ENCODE results near the gene SLC35E4. TPM values are rescaled to one million over a fixed set of nuclear protein-coding genes. Genes with fewer than 3 reads are reported as not detected.
"Not testable (repeated sequence)": the region's sequence is repeated elsewhere in the genome, so short reads cannot be mapped to it uniquely, and the experiment has no call there.

SLC35E4 gene
- total RNA-seq, 1 donor from 2014 or later = 5.0 TPM

GRCh38 chr22:30626413-30626812, 9.2 kb upstream of the SLC35E4 start:
- H3K36me3 Mint-ChIP-seq (ENCODE audit: unreplicated experiment) = no peaks in the 10 kb centered on the region
- H3K27ac Mint-ChIP-seq (ENCODE audit: unreplicated experiment) = no peak overlapping the region
- no peak overlapping the region for H3K4me3 Mint-ChIP-seq (ENCODE audit: unreplicated experiment)
- peaks cover 5% of the 10 kb centered on the region for H3K27me3 Mint-ChIP-seq (ENCODE audit: unreplicated experiment)
- peaks cover 3% of the 10 kb centered on the region for H3K9me3 Mint-ChIP-seq (ENCODE audit: unreplicated experiment)
- no peak for TF ChIP-seq CTCF (IDR thresholded peaks at IDR 0.05; ENCODE audit: partially characterized antibody, unreplicated experiment)
- DNase-seq = no peak
- no peaks in the 10 kb centered on the region for H3K4me1 Mint-ChIP-seq (ENCODE audit: low read depth, unreplicated experiment)

- Mint-ChIP-seq H3K9me3 (ENCODE audit: unreplicated experiment) (peaks cover 3% of the 10 kb centered on the region), H3K27ac (ENCODE audit: unreplicated experiment) (no peak overlapping the region), H3K4me1 (ENCODE audit: low read depth, unreplicated experiment) (no peaks in the 10 kb centered on the region), H3K27me3 (ENCODE audit: unreplicated experiment) (peaks cover 5% of the 10 kb centered on the region), H3K36me3 (ENCODE audit: unreplicated experiment) (no peaks in the 10 kb centered on the region), H3K4me3 (ENCODE audit: unreplicated experiment) (no peak overlapping the region)
- no peak for TF ChIP-seq CTCF (IDR thresholded peaks at IDR 0.05; ENCODE audit: partially characterized antibody, unreplicated experiment)
- DNase-seq = no peak
Observed at GRCh38 chr22:30627471-30627870, 8.1 kb upstream of the SLC35E4 start.

- Mint-ChIP-seq H3K4me1 (ENCODE audit: low read depth, unreplicated experiment) (no peaks in the 10 kb centered on the region), H3K9me3 (ENCODE audit: unreplicated experiment) (peaks cover 4% of the 10 kb centered on the region), H3K36me3 (ENCODE audit: unreplicated experiment) (no peaks in the 10 kb centered on the region), H3K27ac (ENCODE audit: unreplicated experiment) (no peak overlapping the region), H3K27me3 (ENCODE audit: unreplicated experiment) (peaks cover 7% of the 10 kb centered on the region), H3K4me3 (ENCODE audit: unreplicated experiment) (no peak overlapping the region)
- no peak for TF ChIP-seq CTCF (IDR thresholded peaks at IDR 0.05; ENCODE audit: partially characterized antibody, unreplicated experiment)
- no peak for DNase-seq
Observed at GRCh38 chr22:30628491-30628890, 7.1 kb upstream of the SLC35E4 start.

GRCh38 chr22:30631469-30631868, 4.1 kb upstream of the SLC35E4 start:
- H3K4me3 Mint-ChIP-seq (ENCODE audit: unreplicated experiment); H3K36me3 Mint-ChIP-seq (ENCODE audit: unreplicated experiment); H3K4me1 Mint-ChIP-seq (ENCODE audit: low read depth, unreplicated experiment); H3K9me3 Mint-ChIP-seq (ENCODE audit: unreplicated experiment); DNase-seq; H3K27me3 Mint-ChIP-seq (ENCODE audit: unreplicated experiment); H3K27ac Mint-ChIP-seq (ENCODE audit: unreplicated experiment): not testable (repeated sequence)

- peak overlapping the region; percentile 85 for H3K27ac Mint-ChIP-seq (ENCODE audit: unreplicated experiment)
- H3K36me3 Mint-ChIP-seq (ENCODE audit: unreplicated experiment) = no peaks in the 10 kb centered on the region
- DNase-seq = peak; percentile 94
- H3K4me1 Mint-ChIP-seq (ENCODE audit: low read depth, unreplicated experiment) = peaks cover 6% of the 10 kb centered on the region
- TF ChIP-seq CTCF (IDR thresholded peaks at IDR 0.05; ENCODE audit: partially characterized antibody, unreplicated experiment) = peak; percentile 96
- H3K4me3 Mint-ChIP-seq (ENCODE audit: unreplicated experiment) = peak overlapping the region; percentile 79
- peaks cover 4% of the 10 kb centered on the region for H3K9me3 Mint-ChIP-seq (ENCODE audit: unreplicated experiment)
- peaks cover 2% of the 10 kb centered on the region for H3K27me3 Mint-ChIP-seq (ENCODE audit: unreplicated experiment)
Observed at GRCh38 chr22:30634471-30635233, 929 bp upstream of the SLC35E4 start.
